Panc1 (cell line): ENCODE results near the gene NRP2. TPM values are rescaled to one million over a fixed set of nuclear protein-coding genes. Genes with fewer than 3 reads are reported as not detected.

ENCODE experiments used
- ATAC-seq: fragments of 200-7000 bp; cut with Tn5 transposase; 2 replicates; pipeline ENCODE4 v1.9.1; 2020; ENCODE audit warnings: mild to moderate bottlenecking, moderate library complexity
- BruUV-seq: library from RNA; stranded (reverse); fragments of 400-500 nt; replicated peaks from 2 replicates; lab custom pipeline; 2021; lab: Mats Ljungman, UMichigan
- CTCF ChIA-PET: fragments of 300-600 bp; sonication (Branson Sonifier 250); formaldehyde crosslinking; loops from one replicate; lab custom pipeline; 2022; ENCODE audit warnings: antibody characterized with exemption; lab: Charles Lee
- POLR2A ChIA-PET: fragments of 300-600 bp; sonication (Branson Sonifier 250); formaldehyde crosslinking; loops from one replicate; lab custom pipeline; 2022; ENCODE audit warnings: antibody characterized with exemption; lab: Charles Lee
- DNase-seq: peaks from one replicate; pipeline ENCODE4 v3.0.0-alpha.2; 2010; ENCODE audit warnings: low read depth, low spot score
- H3K27ac ChIP-seq: 2 replicates; pipeline ENCODE4 v1.5.1; 2011; ENCODE audit warnings: mild to moderate bottlenecking, low read length, inconsistent platforms
- H3K27me3 ChIP-seq: fragments of 200-500 bp; sonication (Bioruptor generic); 2 replicates; pipeline ENCODE4 v1.6.0; 2014; ENCODE audit warnings: low read length, inconsistent platforms; ENCODE audit not compliant: control insufficient read depth, insufficient read depth
- H3K36me3 ChIP-seq: fragments of 200-500 bp; sonication (Bioruptor generic); 2 replicates; pipeline ENCODE4 v1.5.1; 2014; ENCODE audit warnings: inconsistent platforms, mild to moderate bottlenecking, low read length, moderate library complexity; ENCODE audit not compliant: control insufficient read depth, insufficient read depth
- H3K4me1 ChIP-seq: 2 replicates; pipeline ENCODE4 v1.5.1; 2011; ENCODE audit warnings: inconsistent platforms, mild to moderate bottlenecking, low read length, moderate library complexity; ENCODE audit not compliant: control insufficient read depth, insufficient read depth
- H3K4me3 ChIP-seq, 2 experiments: 2 replicates each; pipeline ENCODE4 v1.5.1; 2011 to 2012; ENCODE audit warnings: low read depth in 2 of 2, low read length in 2 of 2, mild to moderate bottlenecking in 2 of 2, inconsistent platforms in 1 of 2, moderate library complexity in 1 of 2
- H3K9me3 ChIP-seq: fragments of 200-500 bp; sonication (Bioruptor generic); 2 replicates; pipeline ENCODE4 v1.5.1; 2014; ENCODE audit warnings: low read depth, mild to moderate bottlenecking, inconsistent platforms, low read length, moderate library complexity; ENCODE audit not compliant: control insufficient read depth, insufficient read depth
- POLR2AphosphoS5 ChIP-seq: IDR thresholded peaks from 2 replicates; pipeline ENCODE4 v1.6.1; 2012; ENCODE audit warnings: mild to moderate bottlenecking, low read depth, low read length, moderate library complexity
- SIN3A ChIP-seq: IDR thresholded peaks from 2 replicates; pipeline ENCODE4 v1.6.1; 2012; ENCODE audit warnings: low read depth, mild to moderate bottlenecking, low read length, moderate library complexity, borderline replicate concordance; ENCODE audit not compliant: insufficient read depth
- TCF7L2 ChIP-seq: IDR thresholded peaks from 2 replicates; pipeline ENCODE4 v1.6.1; 2011; ENCODE audit warnings: mild to moderate bottlenecking, low read depth, low read length, inconsistent platforms
- in situ Hi-C: cut with HindIII; loops from 2 replicates; pipeline ENCODE4 v1.10.0; 2016; ENCODE audit warnings: low sequenced_read_pairs, low pct_unique_long_range_greater_than_20kb
- intact Hi-C: fragments of 100-400 bp; cut with micrococcal nuclease; formaldehyde crosslinking; loops from one replicate; pipeline ENCODE4 v1.10.0; 2022; ENCODE audit not compliant: unreplicated experiment
- total RNA-seq: library from RNA; stranded (reverse); gene quantifications from one replicate; pipeline ENCODE4 v1.2.1, GENCODE V29; 2021; ENCODE audit not compliant: unreplicated experiment
- TF ChIP-seq, protein P1 (sequence below): fragments of 450-650 bp; IDR thresholded peaks from 2 replicates; pipeline ENCODE4 v1.5.1; 2017; ENCODE audit warnings: mild to moderate bottlenecking
- TF ChIP-seq, protein P2 (sequence below), 2 experiments: IDR thresholded peaks; 2 replicates each; pipeline ENCODE4 v1.6.1; 2011 to 2012; ENCODE audit warnings: low read depth in 2 of 2, control low read depth in 1 of 2, low read length in 1 of 2, mild to moderate bottlenecking in 1 of 2, moderate library complexity in 1 of 2; ENCODE audit not compliant: insufficient read depth in 1 of 2

The NRP2 gene
- total RNA-seq, 1 experiment from 2014 or later: 6.7 TPM

DNA sequence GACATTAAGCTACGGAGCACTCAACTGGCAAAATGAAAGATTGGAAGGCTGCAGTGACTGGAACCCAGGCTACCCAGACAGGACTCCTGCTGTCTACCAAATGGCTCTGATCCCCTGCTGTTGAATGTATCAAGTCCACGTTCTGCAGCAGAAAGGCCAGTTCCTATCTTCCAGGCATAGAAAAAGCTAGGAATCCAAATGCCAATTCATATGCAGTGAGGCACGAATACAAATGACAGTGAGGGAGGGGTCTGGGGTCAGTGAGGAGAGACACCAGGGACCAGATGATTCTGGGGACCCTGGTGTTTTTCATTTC lies 5.3 kb downstream of the NRP2 start:
- H3K9me3 ChIP-seq: no peaks in the 10 kb centered on the region
- BruUV-seq: no TSS peak
- peaks cover 22% of the 10 kb centered on the region for H3K27me3 ChIP-seq
- no peak overlapping the region for H3K4me3 ChIP-seq
- intact Hi-C loops (loop anchor here (10.0 kb wide), 1 partner anchor 663 kb away; no protein-coding TSS in a partner anchor), in situ Hi-C loops (no loop called here)
- no peaks in the 10 kb centered on the region for H3K4me1 ChIP-seq
- POLR2A ChIA-PET: interaction anchor here (0.6 kb wide), 1 partner anchor 12 kb away, joined by 3 read pairs; no protein-coding TSS in a partner anchor
- ATAC-seq (no peak), DNase-seq (no peak)
- CTCF ChIA-PET: no interaction called here
- no peak overlapping the region for H3K27ac ChIP-seq
- no peaks in the 10 kb centered on the region for H3K36me3 ChIP-seq
- TF ChIP-seq POLR2AphosphoS5 (no peak), SIN3A (no peak), TCF7L2 (no peak)
- TF ChIP-seq, protein P1, sequence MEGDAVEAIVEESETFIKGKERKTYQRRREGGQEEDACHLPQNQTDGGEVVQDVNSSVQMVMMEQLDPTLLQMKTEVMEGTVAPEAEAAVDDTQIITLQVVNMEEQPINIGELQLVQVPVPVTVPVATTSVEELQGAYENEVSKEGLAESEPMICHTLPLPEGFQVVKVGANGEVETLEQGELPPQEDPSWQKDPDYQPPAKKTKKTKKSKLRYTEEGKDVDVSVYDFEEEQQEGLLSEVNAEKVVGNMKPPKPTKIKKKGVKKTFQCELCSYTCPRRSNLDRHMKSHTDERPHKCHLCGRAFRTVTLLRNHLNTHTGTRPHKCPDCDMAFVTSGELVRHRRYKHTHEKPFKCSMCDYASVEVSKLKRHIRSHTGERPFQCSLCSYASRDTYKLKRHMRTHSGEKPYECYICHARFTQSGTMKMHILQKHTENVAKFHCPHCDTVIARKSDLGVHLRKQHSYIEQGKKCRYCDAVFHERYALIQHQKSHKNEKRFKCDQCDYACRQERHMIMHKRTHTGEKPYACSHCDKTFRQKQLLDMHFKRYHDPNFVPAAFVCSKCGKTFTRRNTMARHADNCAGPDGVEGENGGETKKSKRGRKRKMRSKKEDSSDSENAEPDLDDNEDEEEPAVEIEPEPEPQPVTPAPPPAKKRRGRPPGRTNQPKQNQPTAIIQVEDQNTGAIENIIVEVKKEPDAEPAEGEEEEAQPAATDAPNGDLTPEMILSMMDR: no peak
- TF ChIP-seq, protein P2, sequence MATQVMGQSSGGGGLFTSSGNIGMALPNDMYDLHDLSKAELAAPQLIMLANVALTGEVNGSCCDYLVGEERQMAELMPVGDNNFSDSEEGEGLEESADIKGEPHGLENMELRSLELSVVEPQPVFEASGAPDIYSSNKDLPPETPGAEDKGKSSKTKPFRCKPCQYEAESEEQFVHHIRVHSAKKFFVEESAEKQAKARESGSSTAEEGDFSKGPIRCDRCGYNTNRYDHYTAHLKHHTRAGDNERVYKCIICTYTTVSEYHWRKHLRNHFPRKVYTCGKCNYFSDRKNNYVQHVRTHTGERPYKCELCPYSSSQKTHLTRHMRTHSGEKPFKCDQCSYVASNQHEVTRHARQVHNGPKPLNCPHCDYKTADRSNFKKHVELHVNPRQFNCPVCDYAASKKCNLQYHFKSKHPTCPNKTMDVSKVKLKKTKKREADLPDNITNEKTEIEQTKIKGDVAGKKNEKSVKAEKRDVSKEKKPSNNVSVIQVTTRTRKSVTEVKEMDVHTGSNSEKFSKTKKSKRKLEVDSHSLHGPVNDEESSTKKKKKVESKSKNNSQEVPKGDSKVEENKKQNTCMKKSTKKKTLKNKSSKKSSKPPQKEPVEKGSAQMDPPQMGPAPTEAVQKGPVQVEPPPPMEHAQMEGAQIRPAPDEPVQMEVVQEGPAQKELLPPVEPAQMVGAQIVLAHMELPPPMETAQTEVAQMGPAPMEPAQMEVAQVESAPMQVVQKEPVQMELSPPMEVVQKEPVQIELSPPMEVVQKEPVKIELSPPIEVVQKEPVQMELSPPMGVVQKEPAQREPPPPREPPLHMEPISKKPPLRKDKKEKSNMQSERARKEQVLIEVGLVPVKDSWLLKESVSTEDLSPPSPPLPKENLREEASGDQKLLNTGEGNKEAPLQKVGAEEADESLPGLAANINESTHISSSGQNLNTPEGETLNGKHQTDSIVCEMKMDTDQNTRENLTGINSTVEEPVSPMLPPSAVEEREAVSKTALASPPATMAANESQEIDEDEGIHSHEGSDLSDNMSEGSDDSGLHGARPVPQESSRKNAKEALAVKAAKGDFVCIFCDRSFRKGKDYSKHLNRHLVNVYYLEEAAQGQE (IDR thresholded peaks at IDR 0.05; ENCODE audit: insufficient read depth in 1 of 2, low read depth in 2 of 2, low read length in 1 of 2): no peak

DNA sequence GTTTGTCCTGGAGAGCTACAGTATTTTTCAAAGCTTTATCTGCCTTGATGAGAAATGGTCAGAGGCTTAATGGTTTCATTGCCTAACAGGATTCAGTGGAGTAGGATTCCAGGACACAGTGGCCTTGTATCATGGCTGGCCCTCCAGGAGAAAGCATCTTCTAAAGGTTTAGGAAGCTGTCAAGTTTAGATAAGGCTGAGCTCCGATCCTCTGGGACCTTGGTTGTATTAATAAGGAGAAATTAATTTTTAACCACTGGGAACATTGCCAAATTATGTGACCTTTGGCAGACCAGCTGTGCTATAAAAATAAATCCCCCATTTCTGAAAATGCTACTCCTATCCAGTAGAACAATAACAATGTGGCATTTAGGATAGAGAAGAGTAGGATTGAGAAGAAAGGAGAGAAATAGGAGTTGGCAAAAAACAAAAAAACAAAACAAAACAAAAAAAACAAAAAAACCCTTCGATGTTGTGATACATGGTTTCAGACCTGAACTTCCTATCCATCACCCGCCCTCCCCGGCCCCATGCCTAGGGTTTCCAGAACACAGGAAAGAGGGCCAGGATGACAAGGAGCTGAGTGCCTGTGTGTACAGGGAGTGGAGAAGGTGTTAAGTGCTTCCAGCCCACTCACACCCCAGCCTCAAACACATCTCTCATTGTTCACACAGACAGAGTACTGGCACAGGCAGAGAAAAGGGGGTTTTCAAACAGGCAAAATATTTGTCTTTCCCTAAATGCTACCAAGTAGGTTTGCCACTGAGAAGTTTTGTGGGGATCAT lies 6.3 kb downstream of the NRP2 start:
- in situ Hi-C loops: no loop called here
- no peak for ATAC-seq

DNA sequence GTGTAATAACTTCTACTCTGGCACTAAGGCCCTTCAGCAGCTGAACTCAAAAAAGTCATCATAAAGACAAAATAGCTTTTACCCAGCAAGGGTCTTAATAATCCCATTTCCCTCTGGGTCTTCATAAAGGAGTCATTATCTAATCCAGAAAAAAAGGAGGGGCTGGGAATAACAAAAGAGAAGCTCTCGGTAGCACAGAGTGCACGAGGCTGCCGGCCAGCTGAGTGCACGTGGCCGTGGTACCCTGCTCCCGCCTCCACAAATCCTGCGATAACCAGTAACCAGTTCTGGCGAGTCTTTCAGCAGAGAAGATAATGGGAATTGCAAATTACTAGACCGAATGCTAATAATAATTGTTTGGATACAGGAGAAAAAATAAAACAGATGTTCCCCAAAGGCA lies 7.5 kb downstream of the NRP2 start:
- in situ Hi-C loops (no loop called here), intact Hi-C loops (loop anchor here (10.0 kb wide), 1 partner anchor 665 kb away; no protein-coding TSS in a partner anchor)
- H3K9me3 ChIP-seq: no peaks in the 10 kb centered on the region
- H3K36me3 ChIP-seq: no peaks in the 10 kb centered on the region
- TF ChIP-seq, protein P1: no peak
- TF ChIP-seq TCF7L2: no peak
- TF ChIP-seq SIN3A: no peak
- TF ChIP-seq, protein P2 (IDR thresholded peaks at IDR 0.05; ENCODE audit: insufficient read depth in 1 of 2, low read depth in 2 of 2, low read length in 1 of 2): no peak
- TF ChIP-seq POLR2AphosphoS5: no peak
- no peaks in the 10 kb centered on the region for H3K4me1 ChIP-seq
- CTCF ChIA-PET: no interaction called here
- H3K4me3 ChIP-seq: no peak overlapping the region
- no TSS peak for BruUV-seq
- H3K27me3 ChIP-seq: peaks cover 15% of the 10 kb centered on the region
- POLR2A ChIA-PET: no interaction called here
- ATAC-seq (no peak), DNase-seq (no peak)
- no peak overlapping the region for H3K27ac ChIP-seq

More for the DNA sequence above, 6.3 kb downstream of the NRP2 start:
- Histone ChIP-seq H3K4me3 (no peak overlapping the region), H3K36me3 (no peaks in the 10 kb centered on the region), H3K27ac (no peak overlapping the region), H3K9me3 (no peaks in the 10 kb centered on the region), H3K27me3 (peaks cover 21% of the 10 kb centered on the region), H3K4me1 (no peaks in the 10 kb centered on the region)
- no peak for DNase-seq
- no TSS peak for BruUV-seq
- TF ChIP-seq POLR2AphosphoS5: no peak
- ChIA-PET POLR2A (no interaction called here), CTCF (interaction anchor here (0.5 kb wide), 1 partner anchor 21 kb away, joined by 10 read pairs; no protein-coding TSS in a partner anchor)
- intact Hi-C loops: loop anchor here (1.0 to 10.0 kb wide), 2 partner anchors 27 to 664 kb away; no protein-coding TSS in a partner anchor
